Measurements from ENCODE around the gene SCAPER. TPM values are rescaled to one million over a fixed set of nuclear protein-coding genes. Genes with fewer than 3 reads are reported as not detected.

Gene SCAPER
- total RNA-seq, 1 donor from 2014 or later = 58.0 TPM

DNA sequence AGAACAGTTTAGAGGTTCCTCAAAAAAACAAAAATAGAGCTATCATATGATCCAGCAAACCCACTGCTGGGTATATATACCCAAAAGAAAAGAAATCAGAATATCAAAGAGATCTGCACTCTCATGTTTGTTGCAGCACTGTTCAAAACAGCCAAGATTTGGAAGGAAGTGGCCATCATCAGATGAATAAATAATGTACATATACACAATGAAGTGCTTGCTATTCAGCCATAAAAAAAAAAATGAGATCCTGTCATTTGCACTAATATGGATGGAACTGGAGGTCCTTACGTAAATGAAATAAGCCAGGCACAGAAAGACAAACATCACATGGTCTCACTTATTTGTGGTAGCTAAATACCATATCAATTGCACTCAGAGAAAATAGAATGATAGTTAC lies 58.4 kb downstream of the SCAPER start:
- Mint-ChIP-seq H3K4me3 (ENCODE audit: unreplicated experiment) (no peak overlapping the region), H3K27me3 (ENCODE audit: unreplicated experiment) (peaks cover 3% of the 10 kb centered on the region), H3K4me1 (ENCODE audit: low read depth, unreplicated experiment) (no peaks in the 10 kb centered on the region), H3K36me3 (ENCODE audit: unreplicated experiment) (peaks cover 11% of the 10 kb centered on the region), H3K27ac (ENCODE audit: unreplicated experiment) (no peak overlapping the region), H3K9me3 (ENCODE audit: unreplicated experiment) (peaks cover 2% of the 10 kb centered on the region)
- TF ChIP-seq, protein P1, sequence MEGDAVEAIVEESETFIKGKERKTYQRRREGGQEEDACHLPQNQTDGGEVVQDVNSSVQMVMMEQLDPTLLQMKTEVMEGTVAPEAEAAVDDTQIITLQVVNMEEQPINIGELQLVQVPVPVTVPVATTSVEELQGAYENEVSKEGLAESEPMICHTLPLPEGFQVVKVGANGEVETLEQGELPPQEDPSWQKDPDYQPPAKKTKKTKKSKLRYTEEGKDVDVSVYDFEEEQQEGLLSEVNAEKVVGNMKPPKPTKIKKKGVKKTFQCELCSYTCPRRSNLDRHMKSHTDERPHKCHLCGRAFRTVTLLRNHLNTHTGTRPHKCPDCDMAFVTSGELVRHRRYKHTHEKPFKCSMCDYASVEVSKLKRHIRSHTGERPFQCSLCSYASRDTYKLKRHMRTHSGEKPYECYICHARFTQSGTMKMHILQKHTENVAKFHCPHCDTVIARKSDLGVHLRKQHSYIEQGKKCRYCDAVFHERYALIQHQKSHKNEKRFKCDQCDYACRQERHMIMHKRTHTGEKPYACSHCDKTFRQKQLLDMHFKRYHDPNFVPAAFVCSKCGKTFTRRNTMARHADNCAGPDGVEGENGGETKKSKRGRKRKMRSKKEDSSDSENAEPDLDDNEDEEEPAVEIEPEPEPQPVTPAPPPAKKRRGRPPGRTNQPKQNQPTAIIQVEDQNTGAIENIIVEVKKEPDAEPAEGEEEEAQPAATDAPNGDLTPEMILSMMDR (IDR thresholded peaks at IDR 0.05; ENCODE audit: partially characterized antibody, unreplicated experiment) = no peak
- DNase-seq = no peak

DNA sequence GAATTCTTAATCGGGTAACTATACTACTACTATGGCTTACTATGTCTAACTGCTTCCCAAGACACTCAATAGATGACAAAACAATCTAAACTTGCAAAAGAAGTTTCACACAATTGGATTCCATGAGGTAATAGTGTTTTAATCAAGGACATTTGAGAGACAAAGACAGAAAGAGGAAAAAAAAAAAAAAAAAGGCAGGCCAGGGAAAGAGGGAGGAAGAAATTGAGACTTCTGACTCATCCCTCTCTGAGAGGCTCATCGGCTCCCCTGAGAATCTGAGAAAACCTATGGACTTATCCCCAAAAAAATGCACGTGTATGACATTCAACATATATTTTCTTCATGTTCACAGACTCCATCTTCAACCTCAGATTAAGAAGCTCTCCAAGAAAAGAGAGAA lies 61.0 kb downstream of the SCAPER start:
- no peaks in the 10 kb centered on the region for H3K36me3 Mint-ChIP-seq (ENCODE audit: unreplicated experiment)

DNA sequence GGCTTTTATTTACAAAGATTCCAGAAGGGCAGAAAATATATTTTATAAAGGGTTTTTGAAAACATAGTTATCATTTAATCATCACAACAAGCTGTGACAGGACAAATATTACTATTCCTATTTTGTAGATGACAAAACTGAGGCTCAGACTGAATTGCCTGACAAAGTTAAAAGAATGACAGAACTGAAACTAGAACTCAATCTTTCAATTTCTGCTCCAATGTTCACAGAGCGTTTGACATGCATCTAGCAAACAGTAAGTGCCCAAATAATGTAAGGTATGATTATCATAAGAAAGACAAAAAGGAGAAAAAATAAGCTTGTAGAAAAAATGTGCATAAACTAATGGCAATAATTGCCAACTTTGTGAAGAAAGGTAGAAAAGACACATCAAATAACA lies 61.9 kb downstream of the SCAPER start:
- no peak for DNase-seq
- H3K27ac Mint-ChIP-seq (ENCODE audit: unreplicated experiment) = no peak overlapping the region
- H3K36me3 Mint-ChIP-seq (ENCODE audit: unreplicated experiment) = no peaks in the 10 kb centered on the region
- H3K4me1 Mint-ChIP-seq (ENCODE audit: low read depth, unreplicated experiment) = no peaks in the 10 kb centered on the region
- H3K4me3 Mint-ChIP-seq (ENCODE audit: unreplicated experiment) = no peak overlapping the region
- TF ChIP-seq, protein P1 (IDR thresholded peaks at IDR 0.05; ENCODE audit: partially characterized antibody, unreplicated experiment) = no peak
- no peaks in the 10 kb centered on the region for H3K9me3 Mint-ChIP-seq (ENCODE audit: unreplicated experiment)
- H3K27me3 Mint-ChIP-seq (ENCODE audit: unreplicated experiment) = peaks cover 3% of the 10 kb centered on the region

More for the DNA sequence above, 61.0 kb downstream of the SCAPER start:
- Mint-ChIP-seq H3K27me3 (ENCODE audit: unreplicated experiment) (peaks cover 3% of the 10 kb centered on the region), H3K27ac (ENCODE audit: unreplicated experiment) (no peak overlapping the region), H3K4me1 (ENCODE audit: low read depth, unreplicated experiment) (no peaks in the 10 kb centered on the region), H3K9me3 (ENCODE audit: unreplicated experiment) (no peaks in the 10 kb centered on the region), H3K4me3 (ENCODE audit: unreplicated experiment) (no peak overlapping the region)
- TF ChIP-seq, protein P1 (IDR thresholded peaks at IDR 0.05; ENCODE audit: partially characterized antibody, unreplicated experiment) = no peak
- no peak for DNase-seq

DNA sequence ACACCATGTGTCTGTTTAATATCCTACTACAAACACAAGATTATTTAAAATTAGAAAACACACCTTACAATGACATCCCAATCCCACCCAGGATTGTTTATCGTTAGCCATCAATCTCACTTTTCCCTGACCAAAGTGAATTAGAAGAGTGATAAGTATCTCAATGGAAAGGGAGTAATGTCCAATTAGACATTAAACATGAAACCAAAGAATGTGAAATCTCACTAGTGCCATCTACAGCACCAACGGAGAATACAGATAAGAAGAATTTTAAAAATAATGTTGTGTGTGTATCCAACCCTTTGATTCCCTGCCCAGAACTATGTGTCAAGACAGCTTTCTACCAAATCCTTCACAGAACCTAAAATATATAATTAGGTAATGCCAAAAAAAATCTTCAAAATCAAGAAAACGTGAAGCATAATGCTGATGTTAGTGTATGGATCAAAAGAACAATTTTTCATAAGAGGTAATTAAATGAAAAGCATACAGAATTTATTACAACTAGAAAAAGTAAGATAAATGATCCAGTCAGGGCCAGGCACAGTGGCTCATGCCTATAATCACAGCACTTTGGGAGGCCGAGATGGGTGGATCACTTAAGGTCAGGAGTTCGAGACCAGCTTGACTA lies 64.2 kb downstream of the SCAPER start:
- Mint-ChIP-seq H3K27me3 (ENCODE audit: unreplicated experiment) (peaks cover 5% of the 10 kb centered on the region), H3K27ac (ENCODE audit: unreplicated experiment) (no peak overlapping the region), H3K9me3 (ENCODE audit: unreplicated experiment) (no peaks in the 10 kb centered on the region), H3K36me3 (ENCODE audit: unreplicated experiment) (no peaks in the 10 kb centered on the region), H3K4me1 (ENCODE audit: low read depth, unreplicated experiment) (no peaks in the 10 kb centered on the region), H3K4me3 (ENCODE audit: unreplicated experiment) (no peak overlapping the region)
- no peak for DNase-seq
- TF ChIP-seq, protein P1 (IDR thresholded peaks at IDR 0.05; ENCODE audit: partially characterized antibody, unreplicated experiment) = peak; percentile 49

DNA sequence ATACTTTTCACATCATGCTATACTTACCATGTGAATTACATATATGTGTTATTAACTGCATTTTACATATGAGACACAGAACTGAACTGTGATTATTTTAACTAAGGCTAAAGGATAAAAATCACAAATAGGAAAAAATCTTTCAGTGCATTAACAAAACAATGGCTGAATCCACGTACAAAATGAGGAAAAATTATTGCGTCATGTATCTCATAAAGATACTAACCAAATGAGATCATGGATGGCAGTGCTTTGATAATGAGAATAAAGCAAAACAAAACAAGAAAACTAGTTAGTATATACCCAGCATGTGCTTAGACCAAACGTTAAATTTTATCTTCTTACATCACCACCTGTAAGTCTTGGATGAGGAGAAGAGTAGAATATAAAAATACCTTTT lies 66.0 kb downstream of the SCAPER start:
- TF ChIP-seq, protein P1 (IDR thresholded peaks at IDR 0.05; ENCODE audit: partially characterized antibody, unreplicated experiment) = no peak
- no peak overlapping the region for H3K27ac Mint-ChIP-seq (ENCODE audit: unreplicated experiment)
- no peak overlapping the region for H3K4me3 Mint-ChIP-seq (ENCODE audit: unreplicated experiment)
- DNase-seq = no peak
- no peaks in the 10 kb centered on the region for H3K9me3 Mint-ChIP-seq (ENCODE audit: unreplicated experiment)
- H3K36me3 Mint-ChIP-seq (ENCODE audit: unreplicated experiment) = no peaks in the 10 kb centered on the region
- H3K4me1 Mint-ChIP-seq (ENCODE audit: low read depth, unreplicated experiment) = no peaks in the 10 kb centered on the region
- H3K27me3 Mint-ChIP-seq (ENCODE audit: unreplicated experiment) = peaks cover 2% of the 10 kb centered on the region
